WI38 (cell line): Measurements from ENCODE around the gene TRIM43.
"Not testable (repeated sequence)": the region's sequence is repeated elsewhere in the genome, so short reads cannot be mapped to it uniquely, and the experiment has no call there.

ENCODE experiments used
- H3K4me3 ChIP-seq: 2 replicates; pipeline ENCODE4 v1.5.1; 2011; ENCODE audit warnings: low read depth, mild to moderate bottlenecking, control low read depth, low read length

The TRIM43 gene

GRCh38 chr2:95592973-95593372 lies 1.2 kb downstream of the TRIM43 start:
- H3K4me3 ChIP-seq = not testable (repeated sequence)

GRCh38 chr2:95595012-95595411 lies 3.2 kb downstream of the TRIM43 start:
- H3K4me3 ChIP-seq = not testable (repeated sequence)

GRCh38 chr2:95601301-95601700 lies 9.5 kb downstream of the TRIM43 start:
- not testable (repeated sequence) for H3K4me3 ChIP-seq

GRCh38 chr2:95602146-95602545 lies 10.3 kb downstream of the TRIM43 start:
- not testable (repeated sequence) for H3K4me3 ChIP-seq

GRCh38 chr2:95608356-95608755 lies 16.6 kb downstream of the TRIM43 start:
- H3K4me3 ChIP-seq = not testable (repeated sequence)

GRCh38 chr2:95609764-95610163 lies 18.0 kb downstream of the TRIM43 start:
- H3K4me3 ChIP-seq = not testable (repeated sequence)

- H3K4me3 ChIP-seq = not testable (repeated sequence)
Observed at GRCh38 chr2:95613048-95613447, 21.2 kb downstream of the TRIM43 start.

- not testable (repeated sequence) for H3K4me3 ChIP-seq
Observed at GRCh38 chr2:95622728-95623127, 30.9 kb downstream of the TRIM43 start.

- not testable (repeated sequence) for H3K4me3 ChIP-seq
Observed at GRCh38 chr2:95630987-95631386, 39.2 kb downstream of the TRIM43 start.

- not testable (repeated sequence) for H3K4me3 ChIP-seq
Observed at GRCh38 chr2:95633626-95634259, 41.9 kb downstream of the TRIM43 start.

- not testable (repeated sequence) for H3K4me3 ChIP-seq
Observed at GRCh38 chr2:95640515-95641288, 48.9 kb downstream of the TRIM43 start.

GRCh38 chr2:95641289-95641575 lies 49.4 kb downstream of the TRIM43 start:
- H3K4me3 ChIP-seq = not testable (repeated sequence)

- not testable (repeated sequence) for H3K4me3 ChIP-seq
Observed at GRCh38 chr2:95641787-95642186, 50.0 kb downstream of the TRIM43 start.

GRCh38 chr2:95642360-95642759 lies 50.6 kb downstream of the TRIM43 start:
- not testable (repeated sequence) for H3K4me3 ChIP-seq

- not testable (repeated sequence) for H3K4me3 ChIP-seq
Observed at GRCh38 chr2:95642951-95643350, 51.1 kb downstream of the TRIM43 start.

- H3K4me3 ChIP-seq = not testable (repeated sequence)
Observed at GRCh38 chr2:95645312-95645711, 53.5 kb downstream of the TRIM43 start.

- not testable (repeated sequence) for H3K4me3 ChIP-seq
Observed at GRCh38 chr2:95646274-95646994, 54.6 kb downstream of the TRIM43 start.

- not testable (repeated sequence) for H3K4me3 ChIP-seq
Observed at GRCh38 chr2:95648894-95649544, 57.2 kb downstream of the TRIM43 start.
